T-helper 1 cell treated with Interleukin-12 subunit alpha and Interleukin-12 subunit beta and Interleukin-4 antibody, amounts not matched to agents 30 μg/mL and 1 μg/mL, for 36 hours (primary cell): ENCODE data around the gene OSM.
"Not testable (repeated sequence)": the region's sequence is repeated elsewhere in the genome, so short reads cannot be mapped to it uniquely, and the experiment has no call there.

Experiments used
- H3K27ac Mint-ChIP-seq: one replicate; pipeline ENCODE4 v1.8.0; 2021; ENCODE audit warnings: mild to moderate bottlenecking, mixed read lengths
- H3K27me3 Mint-ChIP-seq: one replicate; pipeline ENCODE4 v1.8.0; 2021; ENCODE audit warnings: low read depth, mixed read lengths
- H3K36me3 Mint-ChIP-seq: one replicate; pipeline ENCODE4 v1.8.0; 2021; ENCODE audit warnings: low read depth, mixed read lengths
- H3K4me1 Mint-ChIP-seq: one replicate; pipeline ENCODE4 v1.8.0; 2021; ENCODE audit warnings: low read depth, mixed read lengths
- H3K4me3 Mint-ChIP-seq: one replicate; pipeline ENCODE4 v1.8.0; 2021; ENCODE audit warnings: mild to moderate bottlenecking, moderate library complexity, mixed read lengths
- H3K9me3 Mint-ChIP-seq: one replicate; pipeline ENCODE4 v1.8.0; 2021; ENCODE audit warnings: mixed read lengths

Gene OSM

GRCh38 chr22:30241576-30242371 is 24.9 kb downstream of the OSM start:
- Mint-ChIP-seq H3K36me3 (peaks cover 39% of the 10 kb centered on the region), H3K4me3 (peak overlapping the region; percentile 97), H3K27ac (peak overlapping the region; percentile 65), H3K27me3 (no peaks in the 10 kb centered on the region), H3K4me1 (peaks cover 53% of the 10 kb centered on the region), H3K9me3 (no peaks in the 10 kb centered on the region)

GRCh38 chr22:30240541-30241417 is 25.9 kb downstream of the OSM start:
- H3K4me1 Mint-ChIP-seq = peaks cover 50% of the 10 kb centered on the region
- no peaks in the 10 kb centered on the region for H3K9me3 Mint-ChIP-seq

GRCh38 chr22:30239488-30240405 is 26.9 kb downstream of the OSM start:
- Mint-ChIP-seq H3K4me3 (no peak overlapping the region), H3K27me3 (no peaks in the 10 kb centered on the region), H3K27ac (no peak overlapping the region), H3K9me3 (no peaks in the 10 kb centered on the region), H3K4me1 (peaks cover 48% of the 10 kb centered on the region), H3K36me3 (peaks cover 33% of the 10 kb centered on the region)

More at GRCh38 chr22:30240541-30241417, 25.9 kb downstream of the OSM start:
- Mint-ChIP-seq H3K27ac (peak overlapping the region; percentile 65), H3K36me3 (peaks cover 37% of the 10 kb centered on the region), H3K4me3 (peak overlapping the region; percentile 28), H3K27me3 (no peaks in the 10 kb centered on the region)

DNA sequence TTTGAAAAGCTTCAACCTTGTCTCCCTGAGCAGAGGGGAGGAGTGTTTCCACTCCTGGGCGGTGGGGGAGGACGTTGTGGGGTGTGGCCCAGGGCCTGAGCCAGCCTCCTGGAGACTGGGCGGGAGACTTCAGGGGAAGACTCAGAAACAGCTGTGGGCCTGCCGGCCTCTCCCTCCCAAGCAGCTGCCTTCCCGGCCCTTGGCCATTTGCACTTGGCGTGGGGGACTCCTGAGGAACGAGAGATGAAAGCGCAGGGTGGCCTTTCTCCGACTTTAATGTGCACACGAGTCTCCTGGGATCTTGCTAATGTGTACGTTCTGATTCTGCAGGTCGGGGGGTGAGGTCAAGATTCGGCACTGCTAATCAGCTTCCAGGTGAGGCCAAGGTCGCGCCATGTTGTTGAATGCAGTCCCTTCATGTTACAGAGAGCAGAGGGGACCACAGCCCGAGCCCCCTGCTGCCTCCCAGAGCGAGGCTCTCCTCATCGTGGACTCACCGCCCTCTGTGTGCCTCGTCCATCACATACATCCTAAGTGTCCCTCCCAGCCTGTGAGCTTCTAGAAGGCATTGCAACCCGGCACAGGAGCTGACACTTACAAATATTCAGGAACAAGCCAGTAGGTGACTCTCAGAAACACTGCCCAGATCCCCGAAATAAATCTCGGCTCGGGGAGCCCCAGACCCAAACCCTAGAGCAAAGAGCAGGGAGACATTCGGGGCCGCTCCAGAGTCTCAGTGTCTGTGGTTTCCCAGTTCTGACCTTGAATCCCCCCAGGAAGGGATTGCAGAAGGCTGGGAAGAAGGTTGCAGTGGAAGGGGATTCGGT is 27.8 kb downstream of the OSM start:
- no peaks in the 10 kb centered on the region for H3K9me3 Mint-ChIP-seq
- H3K4me3 Mint-ChIP-seq = no peak overlapping the region
- peaks cover 42% of the 10 kb centered on the region for H3K4me1 Mint-ChIP-seq
- peak overlapping the region; percentile 49 for H3K27ac Mint-ChIP-seq
- H3K27me3 Mint-ChIP-seq = no peaks in the 10 kb centered on the region
- H3K36me3 Mint-ChIP-seq = peaks cover 24% of the 10 kb centered on the region

GRCh38 chr22:30238136-30238535 is 28.5 kb downstream of the OSM start:
- no peak overlapping the region for H3K27ac Mint-ChIP-seq
- peaks cover 34% of the 10 kb centered on the region for H3K4me1 Mint-ChIP-seq
- H3K27me3 Mint-ChIP-seq = no peaks in the 10 kb centered on the region
- H3K9me3 Mint-ChIP-seq = no peaks in the 10 kb centered on the region
- H3K36me3 Mint-ChIP-seq = peaks cover 17% of the 10 kb centered on the region
- no peak overlapping the region for H3K4me3 Mint-ChIP-seq

DNA sequence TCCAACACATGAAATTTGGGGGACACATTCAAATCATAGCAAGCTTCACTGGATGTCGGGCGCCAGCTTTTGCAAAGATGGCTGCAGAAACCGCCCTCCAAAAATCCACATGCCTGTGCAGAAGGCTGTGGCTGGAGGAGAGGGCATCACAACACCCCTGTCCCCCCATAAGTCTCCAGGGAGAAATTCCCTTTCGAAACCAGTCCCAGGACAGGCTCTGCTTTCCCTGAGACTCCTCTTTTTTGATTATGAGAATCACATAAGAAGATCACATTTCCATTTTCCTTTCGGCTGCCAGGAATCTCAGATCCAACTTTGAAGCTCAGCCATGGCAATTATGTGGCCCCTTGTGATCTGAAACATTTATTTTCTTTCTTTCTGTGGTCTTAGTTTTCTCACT is 29.8 kb downstream of the OSM start:
- H3K27me3 Mint-ChIP-seq = no peaks in the 10 kb centered on the region
- no peak overlapping the region for H3K4me3 Mint-ChIP-seq
- H3K9me3 Mint-ChIP-seq = no peaks in the 10 kb centered on the region
- peak overlapping the region; percentile 12 for H3K27ac Mint-ChIP-seq
- peaks cover 11% of the 10 kb centered on the region for H3K36me3 Mint-ChIP-seq
- peaks cover 26% of the 10 kb centered on the region for H3K4me1 Mint-ChIP-seq

GRCh38 chr22:30235687-30236170 is 30.9 kb downstream of the OSM start:
- Mint-ChIP-seq H3K9me3 (no peaks in the 10 kb centered on the region), H3K4me1 (peaks cover 19% of the 10 kb centered on the region), H3K27me3 (no peaks in the 10 kb centered on the region), H3K27ac (no peak overlapping the region), H3K36me3 (peaks cover 9% of the 10 kb centered on the region), H3K4me3 (no peak overlapping the region)

DNA sequence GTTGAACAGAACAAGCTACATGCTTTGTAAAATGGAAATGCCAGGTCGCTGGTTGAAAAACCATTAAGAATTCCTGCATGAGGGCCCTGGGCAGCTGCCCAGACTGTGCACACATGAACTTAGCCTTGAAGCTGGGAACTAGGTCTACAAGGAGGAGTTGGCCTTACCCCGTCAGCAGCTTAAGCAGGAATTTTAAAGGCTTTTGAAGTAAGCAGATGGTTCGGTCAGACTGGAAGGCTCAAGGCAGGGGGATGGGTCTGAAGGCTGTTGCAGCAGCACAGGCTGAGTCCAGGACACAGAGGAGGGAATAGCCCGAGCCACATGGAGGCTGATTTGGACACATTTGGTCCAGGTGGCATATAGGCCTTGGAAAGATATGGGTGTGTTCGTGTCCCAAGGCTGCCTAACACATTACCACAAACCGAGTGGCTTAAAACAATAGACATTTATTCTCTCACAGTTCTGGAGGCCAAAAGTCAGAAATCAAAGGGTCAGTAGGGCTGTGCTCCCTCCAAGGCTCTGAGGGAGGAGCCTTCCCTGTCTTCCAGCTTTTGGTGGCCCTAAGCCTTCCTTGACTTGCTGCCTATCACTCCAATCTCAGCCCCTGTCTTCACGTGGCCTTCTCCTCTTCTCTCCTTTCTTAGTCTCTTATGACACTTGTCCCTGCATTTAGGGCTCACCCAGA is 31.7 kb downstream of the OSM start:
- H3K4me1 Mint-ChIP-seq = peaks cover 18% of the 10 kb centered on the region
- H3K27ac Mint-ChIP-seq = no peak overlapping the region
- no peaks in the 10 kb centered on the region for H3K9me3 Mint-ChIP-seq
- H3K27me3 Mint-ChIP-seq = no peaks in the 10 kb centered on the region
- H3K4me3 Mint-ChIP-seq = no peak overlapping the region
- H3K36me3 Mint-ChIP-seq = peaks cover 5% of the 10 kb centered on the region

- H3K36me3 Mint-ChIP-seq, H3K9me3 Mint-ChIP-seq, H3K27me3 Mint-ChIP-seq, H3K27ac Mint-ChIP-seq, H3K4me3 Mint-ChIP-seq: not testable (repeated sequence)
- peaks cover 18% of the 10 kb centered on the region for H3K4me1 Mint-ChIP-seq
Measured at GRCh38 chr22:30234325-30234724, 32.3 kb downstream of the OSM start.

DNA sequence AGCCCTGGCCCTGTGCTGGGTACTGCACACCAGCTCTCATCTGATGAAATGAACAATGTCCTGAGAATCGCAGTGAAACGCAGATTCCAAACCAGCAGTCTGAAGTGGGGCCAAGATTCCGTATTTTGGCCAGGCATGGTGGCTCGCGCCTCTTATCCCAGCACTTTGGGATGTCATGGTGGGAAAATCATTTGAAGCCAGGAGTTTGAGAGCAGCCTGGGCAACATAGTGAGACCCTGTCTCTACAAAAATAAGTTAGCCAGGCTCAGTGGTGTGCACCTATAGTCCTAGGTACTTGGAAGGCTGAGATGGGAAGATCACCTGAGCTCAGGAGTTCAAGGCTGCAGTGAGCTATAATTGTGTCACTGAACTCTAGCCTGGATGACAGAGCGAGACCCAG is 33.1 kb downstream of the OSM start:
- Mint-ChIP-seq H3K4me3 (no peak overlapping the region), H3K27me3 (no peaks in the 10 kb centered on the region), H3K4me1 (peaks cover 15% of the 10 kb centered on the region), H3K27ac (no peak overlapping the region), H3K36me3 (no peaks in the 10 kb centered on the region), H3K9me3 (no peaks in the 10 kb centered on the region)

- Mint-ChIP-seq H3K36me3 (no peaks in the 10 kb centered on the region), H3K27ac (no peak overlapping the region), H3K4me1 (peaks cover 20% of the 10 kb centered on the region), H3K27me3 (no peaks in the 10 kb centered on the region), H3K4me3 (no peak overlapping the region), H3K9me3 (no peaks in the 10 kb centered on the region)
Measured at GRCh38 chr22:30232716-30233218, 33.9 kb downstream of the OSM start.

GRCh38 chr22:30230787-30231461 is 35.7 kb downstream of the OSM start:
- Mint-ChIP-seq H3K4me3 (no peak overlapping the region), H3K27me3 (no peaks in the 10 kb centered on the region), H3K36me3 (no peaks in the 10 kb centered on the region), H3K4me1 (peaks cover 30% of the 10 kb centered on the region), H3K27ac (no peak overlapping the region), H3K9me3 (no peaks in the 10 kb centered on the region)
